ENCODE results near the gene ITGB8.

ITGB8 gene

GRCh38 chr7:20343941-20344340, 13.2 kb downstream of the ITGB8 start:
- no peak for DNase-seq (ENCODE audit: low read depth)

GRCh38 chr7:20344396-20344795, 13.7 kb downstream of the ITGB8 start:
- no peak for DNase-seq (ENCODE audit: low read depth)

DNA sequence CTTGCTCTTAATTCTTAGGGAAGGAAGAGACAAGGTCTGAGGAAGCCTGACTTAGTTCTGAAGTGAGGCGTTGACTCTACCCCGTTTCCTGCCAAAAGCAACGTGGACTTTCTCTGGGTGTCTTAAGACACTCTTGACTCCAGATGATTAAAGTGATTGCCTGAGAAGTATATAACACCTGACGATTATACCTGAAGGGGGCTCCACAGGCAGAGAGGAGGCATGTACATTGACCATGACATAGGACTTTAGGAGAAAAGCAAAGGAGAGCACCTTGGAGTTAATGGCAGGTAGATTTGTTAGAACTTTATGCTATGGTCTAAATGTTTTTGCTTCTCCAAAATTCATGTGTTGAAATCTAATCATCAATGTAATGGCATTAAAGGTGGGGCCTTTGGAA, 15.9 kb downstream of the ITGB8 start:
- no peak for DNase-seq (ENCODE audit: low read depth)

DNA sequence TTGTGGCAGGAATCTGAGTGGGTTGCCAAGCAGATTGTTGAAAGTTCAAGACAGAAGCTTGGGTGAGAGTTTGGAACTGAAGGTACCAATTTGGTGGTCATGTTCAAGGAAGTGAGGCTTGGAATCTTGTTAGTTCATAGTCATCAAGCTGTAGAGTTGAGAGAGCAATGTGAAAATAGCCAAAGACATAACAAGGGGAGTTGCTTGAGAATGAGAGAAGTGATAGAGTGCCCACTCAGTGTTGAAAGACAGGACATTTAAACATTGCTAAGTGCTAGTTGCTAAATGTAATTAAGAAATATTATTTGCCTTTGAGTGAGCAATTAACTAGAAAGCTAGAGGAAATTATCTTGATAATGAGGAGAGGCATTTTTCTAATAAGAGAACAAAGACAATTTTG, 17.0 kb downstream of the ITGB8 start:
- no peak for DNase-seq (ENCODE audit: low read depth)

DNA sequence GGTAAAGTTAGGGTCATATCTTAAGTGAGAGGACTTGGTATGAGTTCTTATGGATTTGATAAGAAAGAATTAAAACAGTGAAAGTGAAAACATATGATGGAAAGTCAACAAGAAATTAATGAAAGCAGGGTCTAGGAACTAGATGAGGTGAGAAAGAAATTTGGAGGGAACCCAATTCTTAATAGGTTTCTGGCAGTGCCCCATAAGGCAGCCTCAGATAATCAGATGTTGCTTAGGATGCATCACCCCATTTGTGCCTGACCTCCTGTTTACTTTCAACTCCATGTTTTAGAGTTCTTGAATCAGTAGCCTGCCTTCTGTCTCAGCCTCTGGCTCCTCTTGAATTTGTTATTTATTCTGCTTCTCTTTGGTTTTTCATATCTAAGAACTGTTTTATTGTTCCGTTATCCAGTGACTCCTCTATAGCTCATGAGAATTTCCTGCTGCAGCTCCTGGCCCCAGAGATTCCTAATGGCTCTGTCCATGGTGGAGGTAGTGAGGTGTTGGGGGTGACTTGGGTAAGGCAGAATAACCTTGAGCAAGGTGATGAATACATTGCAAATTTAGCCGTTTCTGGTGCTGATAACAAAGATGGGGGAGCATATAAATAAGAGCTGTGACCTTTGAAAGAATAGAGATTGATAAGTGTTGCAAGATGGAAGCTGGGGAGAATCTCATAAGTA, 17.6 kb downstream of the ITGB8 start:
- no peak for DNase-seq (ENCODE audit: low read depth)

DNA sequence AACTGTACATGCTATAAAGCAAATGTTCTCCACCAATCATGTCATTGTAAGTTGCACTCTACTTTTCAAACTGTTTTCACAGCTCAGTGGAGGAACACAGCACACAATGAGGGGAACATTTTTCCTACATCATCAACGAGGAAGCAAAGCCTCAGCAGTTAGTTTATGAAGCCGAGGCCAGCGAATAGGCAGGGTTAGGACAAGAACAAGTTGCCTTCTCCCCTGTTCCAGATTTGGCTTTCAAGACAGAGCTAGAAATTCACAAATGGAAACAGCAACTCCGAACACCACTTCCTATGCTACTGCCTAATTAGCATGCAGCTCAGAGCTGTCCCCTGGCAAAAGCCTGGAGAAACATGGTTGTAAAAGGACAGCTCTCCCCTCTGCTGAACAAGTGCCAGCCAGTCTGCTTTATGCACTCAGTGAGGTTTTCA, 19.8 kb downstream of the ITGB8 start:
- no peak for DNase-seq (ENCODE audit: low read depth)

DNA sequence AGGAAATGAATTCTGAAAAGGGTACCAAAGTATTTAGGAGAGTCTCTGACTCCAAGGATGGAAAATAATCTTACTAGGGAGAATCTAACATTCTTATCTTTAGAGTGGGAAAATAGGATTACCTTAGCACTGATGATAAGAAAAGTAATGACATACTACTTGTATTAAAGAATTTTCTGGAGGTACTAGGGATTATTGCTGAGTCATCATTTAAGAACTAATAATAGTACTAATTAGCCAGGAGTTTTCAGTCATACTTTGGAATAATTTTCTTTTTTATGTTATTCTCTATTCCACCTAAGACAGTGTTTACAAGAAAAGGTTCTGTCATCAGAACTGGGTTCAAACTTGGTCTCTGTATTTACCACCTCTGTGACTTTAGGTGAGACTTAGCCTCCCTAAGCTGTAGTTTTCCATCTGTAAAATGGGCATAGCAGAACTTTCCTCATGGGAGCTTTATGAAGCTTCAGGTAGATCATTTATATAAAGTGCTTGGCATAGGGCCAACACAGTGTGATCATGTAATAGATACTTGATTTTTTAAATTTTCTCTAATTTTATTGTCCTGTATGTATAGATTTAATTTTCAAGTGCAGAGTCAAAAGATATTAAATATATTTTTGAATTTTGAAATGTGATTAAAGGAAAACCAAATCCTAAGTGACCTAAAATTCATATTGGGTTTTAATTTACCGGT, 20.4 kb downstream of the ITGB8 start:
- DNase-seq (ENCODE audit: low read depth): no peak

- DNase-seq (ENCODE audit: low read depth): no peak
These were observed 21.2 kb downstream of the ITGB8 start for GRCh38 chr7:20351901-20352300.

- DNase-seq (ENCODE audit: low read depth): no peak
These were observed 22.0 kb downstream of the ITGB8 start for GRCh38 chr7:20352573-20353306.

DNA sequence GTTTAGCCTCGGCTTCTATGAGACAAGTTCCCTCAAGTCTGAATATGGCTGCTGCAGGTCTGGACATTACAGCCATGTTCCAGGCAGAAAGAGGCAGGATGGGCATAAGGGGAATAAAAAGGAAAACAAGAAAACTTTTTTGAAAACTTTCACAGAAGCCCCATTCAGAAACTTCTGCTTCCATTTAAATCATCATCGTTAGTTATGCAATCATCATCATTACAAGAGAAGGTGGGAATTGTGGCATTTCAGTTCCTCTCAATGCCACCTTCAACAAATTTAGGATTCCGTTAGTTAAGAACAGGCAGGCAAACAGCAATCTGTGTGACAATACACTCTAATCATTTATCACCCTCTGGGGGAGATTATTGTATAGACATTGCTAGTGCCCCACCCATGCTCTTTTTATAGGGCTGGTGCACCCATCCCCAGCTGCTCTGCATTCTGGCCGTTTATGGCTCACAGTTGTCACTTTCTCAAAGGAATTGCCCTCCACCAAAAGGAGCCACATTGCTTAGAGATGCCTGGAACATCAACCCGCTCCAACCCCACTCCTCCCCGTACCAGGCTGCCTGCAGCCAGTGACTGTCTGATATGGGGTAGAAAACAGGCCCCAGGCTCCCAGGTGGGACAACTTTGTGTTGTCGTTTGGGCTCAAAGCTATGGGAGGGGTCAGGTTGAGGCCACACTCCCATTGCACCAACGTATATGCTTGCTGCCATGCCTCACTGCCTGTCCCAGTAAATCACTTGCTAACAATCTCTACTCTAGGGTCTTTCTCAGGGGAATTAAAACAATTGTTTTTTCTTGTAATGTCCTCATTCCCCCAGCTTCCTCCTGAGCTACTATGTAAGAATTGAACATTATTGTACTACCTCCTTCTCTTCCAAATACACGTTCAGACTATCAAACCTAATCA, 24.2 kb downstream of the ITGB8 start:
- DNase-seq (ENCODE audit: low read depth): no peak

GRCh38 chr7:20358106-20358505, 27.4 kb downstream of the ITGB8 start:
- no peak for DNase-seq (ENCODE audit: low read depth)

DNA sequence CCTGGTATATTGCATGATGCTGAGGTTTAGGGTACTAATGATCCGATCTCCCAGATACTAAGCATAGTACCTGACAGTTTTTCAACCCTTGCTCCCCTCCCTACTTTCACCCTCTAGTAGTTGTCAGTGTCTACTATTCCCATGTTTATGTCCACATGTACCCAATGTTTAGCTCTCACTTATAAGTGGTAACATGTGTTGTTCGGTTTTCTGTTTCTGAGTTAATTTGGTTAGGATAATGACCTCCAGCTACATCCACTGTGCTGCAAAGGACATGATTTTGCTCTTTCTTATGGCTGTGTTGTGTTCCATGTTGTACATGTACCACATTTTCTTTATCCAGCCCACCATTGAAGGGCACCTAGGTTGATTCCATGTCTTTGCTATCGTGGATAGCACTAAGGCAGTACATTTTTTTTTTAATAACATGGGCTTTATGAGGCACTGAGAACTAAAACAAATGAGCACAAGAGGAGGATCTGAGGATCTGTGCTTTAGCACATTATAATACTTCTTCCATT, 28.1 kb downstream of the ITGB8 start:
- no peak for DNase-seq (ENCODE audit: low read depth)

DNA sequence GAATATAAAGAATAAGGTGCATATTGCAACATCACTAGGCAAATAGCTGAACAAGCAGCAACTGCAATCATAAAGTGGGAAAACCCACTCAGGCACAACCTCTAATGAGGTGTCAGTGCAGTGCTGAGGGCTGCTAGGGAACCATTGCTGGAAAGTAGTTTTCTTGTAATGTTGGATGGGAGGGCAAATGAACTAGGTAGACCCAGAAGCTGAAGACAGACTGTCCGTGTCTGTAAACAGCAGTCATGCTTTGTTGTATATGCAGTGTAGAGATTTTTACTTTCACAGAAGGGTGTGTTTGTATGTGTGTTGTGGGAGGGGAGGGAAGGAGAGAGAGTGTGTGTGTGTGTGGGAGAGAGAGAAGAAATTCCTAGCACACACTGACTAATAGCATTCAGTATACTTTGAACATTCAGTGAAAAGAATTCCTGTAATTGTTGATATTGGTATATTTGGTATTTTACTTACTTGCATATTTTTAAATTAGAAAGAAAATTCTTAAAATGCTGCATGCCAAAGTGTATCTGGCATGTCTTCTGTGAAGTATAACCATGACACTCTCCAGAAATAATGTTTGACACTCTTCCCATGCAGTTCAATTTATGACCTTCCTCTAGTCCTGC, 28.8 kb downstream of the ITGB8 start:
- DNase-seq (ENCODE audit: low read depth): no peak

DNA sequence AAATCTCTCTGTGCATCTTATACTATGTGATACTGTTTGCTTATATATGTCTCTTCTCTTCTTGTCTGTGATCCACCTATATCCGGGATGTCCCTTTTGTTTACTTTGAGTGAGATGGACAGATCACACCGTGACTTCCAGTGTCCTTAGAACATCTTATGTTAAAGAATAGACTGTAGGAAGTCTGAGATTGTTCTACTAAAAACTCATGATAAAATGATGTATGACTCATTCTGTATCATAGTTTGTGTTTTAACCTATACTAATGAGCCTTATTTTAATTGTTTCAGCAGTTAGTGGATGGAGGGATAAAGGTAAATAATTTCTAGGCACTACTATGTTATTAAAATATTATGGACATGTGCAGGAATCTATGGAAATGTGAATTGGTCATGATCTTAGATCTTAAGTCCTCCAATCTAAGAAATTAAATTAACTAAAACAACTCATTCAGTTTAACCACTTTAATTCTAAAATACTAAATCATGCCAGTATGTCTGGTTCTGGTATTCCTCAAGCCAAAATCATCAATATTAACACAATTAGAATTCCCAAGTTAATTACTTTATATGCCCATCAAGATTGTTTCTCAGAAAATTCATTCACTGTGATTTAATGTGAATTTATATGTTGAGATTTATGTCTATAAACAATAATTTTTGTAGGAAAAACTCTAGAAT, 32.0 kb downstream of the ITGB8 start:
- DNase-seq (ENCODE audit: low read depth): no peak

DNA sequence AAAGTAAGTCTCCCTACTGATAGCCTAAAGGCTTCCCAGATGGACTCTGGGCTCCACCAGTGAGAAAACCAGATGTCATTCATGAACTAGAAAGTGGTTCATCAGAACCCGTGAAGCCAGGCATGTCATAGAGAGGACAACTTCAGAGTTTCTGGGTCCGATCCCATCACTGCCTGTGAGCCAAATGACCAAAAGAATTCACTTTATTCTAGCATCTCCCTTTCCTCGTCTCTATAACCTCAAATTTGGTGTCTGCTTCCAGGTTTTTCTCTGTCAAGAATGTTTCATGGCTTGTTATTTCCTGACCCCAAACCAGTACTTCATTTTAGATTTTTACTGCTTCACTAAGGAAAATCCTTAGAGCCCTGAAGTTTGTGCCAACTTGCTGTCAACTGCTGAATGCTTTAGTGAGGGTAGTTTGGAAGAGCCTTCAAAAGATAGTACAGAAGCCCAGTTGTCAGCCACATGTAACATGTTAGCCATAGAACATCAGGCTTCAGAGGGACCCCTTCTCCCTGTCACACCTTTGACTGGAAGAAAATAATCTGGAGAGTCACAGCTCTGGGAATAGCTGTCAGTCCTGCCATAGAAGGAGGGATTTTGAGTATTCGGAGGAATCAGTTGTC, 34.0 kb downstream of the ITGB8 start:
- no peak for DNase-seq (ENCODE audit: low read depth)

DNA sequence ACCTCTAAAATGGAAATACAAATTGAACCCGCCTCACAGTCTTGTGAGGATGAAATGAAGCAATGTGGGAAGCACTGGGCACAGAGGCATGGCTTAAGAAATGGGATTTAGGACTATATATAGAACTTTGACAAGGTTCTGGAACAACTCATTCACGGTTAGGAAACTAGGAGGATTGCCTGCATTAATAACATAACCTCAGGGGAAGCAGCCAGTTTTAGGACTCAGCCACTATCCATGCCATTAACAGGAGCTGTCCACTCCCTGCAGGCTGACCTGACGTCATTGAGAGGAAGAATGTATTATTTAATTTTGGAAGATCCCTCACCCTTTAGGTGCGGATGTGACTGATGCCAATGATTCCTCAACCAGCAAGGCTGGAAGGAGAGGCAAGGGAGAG, 34.8 kb downstream of the ITGB8 start:
- no peak for DNase-seq (ENCODE audit: low read depth)

DNA sequence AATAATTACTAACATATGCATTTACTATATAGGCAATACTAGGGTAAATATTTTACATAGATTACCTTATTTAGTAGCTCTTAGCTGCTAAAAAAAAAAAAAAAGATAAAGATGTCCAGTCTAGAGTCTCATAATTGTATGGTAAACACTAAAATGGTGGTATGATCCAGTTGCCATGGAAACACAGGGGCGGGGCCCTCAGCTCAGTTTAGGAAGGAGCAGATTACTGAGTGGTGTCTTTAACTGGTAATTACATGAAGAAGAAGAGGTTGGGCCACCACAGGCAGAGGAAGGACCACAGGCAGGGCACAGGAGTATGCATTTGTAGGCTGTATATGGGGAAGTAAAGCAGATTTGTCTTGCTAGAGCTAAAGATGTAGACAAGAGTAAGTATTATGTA, 43.7 kb downstream of the ITGB8 start:
- DNase-seq (ENCODE audit: low read depth): no peak

GRCh38 chr7:20376796-20377195, 46.1 kb downstream of the ITGB8 start:
- no peak for DNase-seq (ENCODE audit: low read depth)

GRCh38 chr7:20381406-20382034, 50.8 kb downstream of the ITGB8 start:
- DNase-seq (ENCODE audit: low read depth): no peak

DNA sequence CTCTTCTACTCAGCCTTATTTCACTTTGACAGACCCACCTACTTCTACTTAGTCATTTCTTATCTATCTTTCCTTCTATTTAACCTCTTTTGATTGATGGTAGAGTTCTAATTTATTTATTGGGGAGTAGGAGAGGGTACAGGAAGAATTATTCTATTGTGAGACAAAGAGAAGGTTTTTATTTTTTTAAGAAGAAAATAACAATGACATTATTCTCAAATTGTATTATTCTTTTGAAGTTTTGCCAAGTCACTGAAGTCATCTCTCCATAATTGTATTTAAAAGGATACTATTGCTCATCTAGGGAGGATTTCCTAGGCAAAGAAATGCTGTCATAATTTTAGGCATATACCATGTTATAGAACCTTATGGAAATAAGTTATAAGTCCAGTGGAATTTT, 52.7 kb downstream of the ITGB8 start:
- DNase-seq (ENCODE audit: low read depth): no peak
